GM19455 (cell line): ENCODE data around the gene POC1A.

Source experiments
- ATAC-seq: cut with Tn5 transposase; IDR thresholded peaks from one replicate; pipeline ENCODE4 v1.9.1; 2021; ENCODE audit not compliant: unreplicated experiment

POC1A gene

DNA sequence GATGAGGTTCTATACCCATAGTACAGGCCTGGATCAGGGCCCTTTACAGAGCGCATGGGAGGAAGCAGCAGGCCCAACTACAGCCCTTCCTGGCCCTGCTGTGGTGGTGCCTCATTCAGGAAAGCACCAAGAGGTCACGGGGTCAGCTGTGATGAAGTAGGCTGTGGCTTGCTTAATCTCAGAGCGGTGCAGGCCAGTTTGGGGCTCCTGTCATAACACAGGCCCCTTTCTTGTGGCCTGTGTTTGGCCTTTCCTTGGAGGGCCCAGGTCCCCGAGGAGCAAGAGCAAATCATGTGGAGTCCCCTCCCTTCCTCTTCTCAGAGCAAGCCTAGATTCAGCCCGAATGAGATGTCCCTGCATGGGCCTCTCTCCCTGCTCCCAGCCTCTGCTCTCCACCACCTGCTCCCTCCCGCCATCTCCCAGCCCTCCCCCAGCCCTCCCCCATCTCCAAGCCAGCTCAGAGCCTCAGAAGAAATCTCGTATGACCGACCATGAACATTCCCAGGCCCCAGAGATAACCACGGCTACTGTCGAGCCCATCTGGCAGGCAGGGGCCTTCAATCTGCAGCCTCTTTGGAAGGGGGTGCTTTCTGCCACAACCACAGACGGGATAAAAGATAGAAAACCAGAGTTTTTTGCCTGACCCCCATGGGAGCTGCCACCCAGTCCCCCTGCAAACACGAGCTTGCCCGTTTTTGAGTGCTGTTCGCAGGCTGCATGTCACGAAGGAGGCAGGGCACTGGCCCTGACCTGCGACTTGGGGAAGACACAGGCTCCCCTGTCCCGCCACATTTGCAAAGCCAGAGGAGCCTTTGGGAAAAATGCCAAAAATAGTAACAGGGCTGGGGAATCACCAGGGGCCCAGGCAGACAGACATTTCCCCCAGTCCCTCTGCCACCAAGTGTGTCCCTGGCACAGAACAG lies 65.5 kb downstream of the POC1A start:
- no peak for ATAC-seq

DNA sequence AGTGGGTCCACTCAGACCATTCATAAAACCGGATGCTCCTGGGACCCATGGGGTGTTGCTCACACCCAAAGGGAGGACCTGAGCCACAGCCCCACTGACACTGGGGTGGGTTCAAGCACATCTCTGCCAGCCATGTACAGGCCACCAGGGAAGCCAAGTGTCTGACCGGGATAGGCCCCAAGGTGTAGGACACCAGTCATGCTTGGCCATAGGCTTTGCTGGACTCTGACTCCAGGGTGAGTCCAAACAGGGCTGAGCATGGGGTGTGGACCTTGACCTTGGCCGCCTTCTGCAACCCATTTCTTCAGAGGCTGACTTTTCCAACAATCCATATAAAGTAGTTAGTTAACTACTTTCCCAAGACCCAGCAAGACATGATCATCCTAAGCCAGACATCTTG lies 66.5 kb downstream of the POC1A start:
- ATAC-seq, result no peak

DNA sequence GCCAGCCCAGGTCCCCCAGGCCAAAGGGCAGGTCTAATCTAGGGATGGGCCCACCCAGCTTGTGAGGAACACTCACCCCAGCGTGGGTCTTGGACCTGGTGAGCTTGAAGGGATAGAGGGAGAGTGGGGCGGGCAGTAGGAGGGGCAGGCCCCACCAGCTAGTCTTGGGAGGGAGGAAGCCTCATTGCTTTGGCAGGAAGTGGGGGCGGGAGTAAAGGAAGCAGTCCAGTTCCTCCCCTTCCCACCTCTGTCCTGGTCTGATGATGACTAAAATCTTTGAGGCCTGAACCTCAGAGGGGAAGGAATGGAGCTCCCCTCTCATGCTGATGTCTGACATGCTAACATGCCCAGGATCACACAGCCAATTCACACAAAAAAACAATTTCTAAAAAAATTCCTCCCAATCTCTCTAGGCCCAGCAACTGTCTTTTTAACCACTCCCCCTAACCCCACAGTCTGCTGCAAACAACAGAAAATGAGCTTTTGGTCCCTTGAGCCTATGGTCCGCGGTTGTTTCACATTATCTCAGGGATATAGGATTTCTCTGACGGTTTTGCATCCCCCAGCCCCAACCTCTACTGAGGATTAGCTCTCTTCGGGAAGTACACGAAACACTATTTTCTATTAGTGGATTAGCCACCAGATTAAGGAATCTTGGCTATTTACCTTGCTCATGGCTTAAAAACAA lies 67.1 kb downstream of the POC1A start:
- no peak for ATAC-seq

DNA sequence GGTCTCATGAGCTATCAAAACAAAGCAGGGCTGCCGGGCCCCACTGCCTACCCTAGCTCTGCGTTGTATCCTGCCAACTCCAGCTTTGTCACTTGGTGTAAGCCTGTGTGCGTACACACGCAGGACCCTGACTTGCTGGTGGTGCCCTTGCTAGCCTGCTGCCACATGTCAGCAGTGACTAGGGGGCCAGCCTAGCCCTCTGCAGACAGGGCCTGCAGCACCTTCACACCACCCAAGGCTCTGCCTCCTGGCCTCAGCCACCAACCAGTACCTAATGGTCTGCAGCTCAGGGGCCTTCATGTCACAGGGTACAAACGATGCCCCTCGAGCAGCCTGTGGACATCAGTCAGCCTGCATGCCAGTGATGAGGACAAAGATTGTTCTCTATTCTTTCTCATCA lies 67.8 kb downstream of the POC1A start:
- ATAC-seq, result no peak

DNA sequence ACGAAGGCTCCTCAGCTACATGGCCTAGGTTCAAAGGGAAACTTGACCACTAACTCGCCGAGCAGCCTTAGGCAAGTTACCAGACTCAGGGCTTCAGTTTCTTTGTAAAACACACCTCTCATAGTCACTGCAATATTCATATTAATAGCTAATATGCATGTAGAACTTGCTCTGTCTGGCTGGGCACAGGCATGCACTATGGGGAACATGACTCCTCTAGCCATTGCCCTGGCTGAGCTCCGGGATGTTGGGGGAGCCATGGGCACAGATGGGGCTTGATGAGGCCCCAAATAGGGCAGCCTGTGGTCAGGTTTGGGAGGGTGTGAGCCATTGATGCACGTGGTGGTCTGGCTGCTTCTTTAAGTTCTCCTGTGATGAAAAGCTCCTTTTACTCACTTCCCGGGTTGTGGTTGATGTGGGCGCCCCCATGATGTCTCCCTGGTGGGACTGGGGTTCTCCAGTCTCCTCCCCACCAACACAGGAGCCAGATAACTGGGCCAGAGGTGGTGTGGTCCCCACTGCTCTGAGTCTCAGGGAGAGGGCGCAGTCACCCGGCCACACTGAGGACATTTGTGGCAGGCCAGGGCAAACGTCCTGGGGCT lies 68.4 kb downstream of the POC1A start:
- no peak for ATAC-seq

DNA sequence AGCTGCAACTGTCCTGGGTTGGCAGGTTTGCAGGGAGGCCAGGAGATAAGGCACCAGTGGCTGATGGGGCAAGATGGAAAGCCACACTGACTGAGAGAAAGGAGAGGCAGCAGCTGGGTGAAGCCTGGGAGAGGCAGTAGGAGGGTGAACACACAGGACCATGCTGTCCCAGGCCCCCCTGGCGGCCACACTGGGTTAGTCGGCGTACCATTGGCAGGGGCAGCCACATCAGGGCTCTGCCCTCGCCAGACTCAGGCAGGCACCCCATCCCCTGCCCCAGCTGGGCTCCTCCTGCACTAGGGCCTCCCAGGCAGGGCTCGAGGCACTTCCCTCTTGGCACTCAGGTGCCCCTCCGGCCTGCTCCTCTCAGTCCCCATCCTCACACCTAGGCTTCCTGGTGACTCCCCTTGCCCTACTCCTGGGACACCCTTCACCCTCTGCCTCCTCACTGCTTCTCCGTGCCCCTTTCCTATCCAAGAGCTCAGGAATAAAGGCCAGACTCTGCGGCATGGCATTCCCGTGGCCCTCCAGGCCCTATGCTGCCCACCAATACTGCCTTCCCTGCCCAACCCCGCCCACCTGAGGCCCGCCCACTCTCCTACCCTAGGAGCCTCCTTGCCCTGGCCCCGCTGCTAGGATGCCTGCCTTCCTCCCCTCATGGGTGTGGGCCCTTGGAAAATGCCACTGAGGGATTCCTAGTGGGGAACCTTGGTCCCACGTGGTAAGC lies 69.1 kb downstream of the POC1A start:
- ATAC-seq, result no peak

DNA sequence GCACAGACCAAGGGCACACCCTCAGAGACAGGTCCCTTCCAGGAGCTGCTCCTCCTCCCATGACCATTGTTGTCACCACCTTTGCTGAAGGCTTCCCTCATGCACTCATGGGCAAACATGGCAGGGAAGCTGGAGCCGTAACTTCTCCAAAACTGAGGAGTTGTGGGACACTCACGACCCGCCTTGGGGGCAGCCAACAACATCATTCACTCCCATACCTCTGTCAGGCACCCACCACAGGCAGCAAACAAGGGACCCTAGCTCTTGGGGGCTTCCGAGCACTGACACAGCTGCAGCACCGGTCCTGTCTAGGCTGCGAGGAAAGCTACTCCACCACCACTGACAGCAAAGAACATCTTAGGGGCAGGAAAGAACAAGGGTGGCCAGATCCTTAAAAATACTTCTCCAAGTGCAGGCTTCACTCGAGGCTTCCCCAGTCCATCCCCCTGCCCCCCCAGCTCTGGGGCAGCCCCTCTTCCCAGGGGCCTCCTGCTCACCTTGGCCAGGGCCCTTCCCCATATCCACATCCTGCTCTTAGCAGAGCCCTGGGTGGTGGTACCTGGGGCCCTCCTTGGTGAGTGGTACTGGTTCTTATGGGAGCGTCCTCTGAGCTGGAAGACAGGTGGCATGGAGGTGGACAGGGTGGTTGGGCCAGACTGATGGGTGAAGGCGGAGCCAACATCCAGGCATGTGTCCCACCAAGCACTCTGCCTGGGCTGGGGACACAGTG lies 69.8 kb downstream of the POC1A start:
- ATAC-seq, result no peak

DNA sequence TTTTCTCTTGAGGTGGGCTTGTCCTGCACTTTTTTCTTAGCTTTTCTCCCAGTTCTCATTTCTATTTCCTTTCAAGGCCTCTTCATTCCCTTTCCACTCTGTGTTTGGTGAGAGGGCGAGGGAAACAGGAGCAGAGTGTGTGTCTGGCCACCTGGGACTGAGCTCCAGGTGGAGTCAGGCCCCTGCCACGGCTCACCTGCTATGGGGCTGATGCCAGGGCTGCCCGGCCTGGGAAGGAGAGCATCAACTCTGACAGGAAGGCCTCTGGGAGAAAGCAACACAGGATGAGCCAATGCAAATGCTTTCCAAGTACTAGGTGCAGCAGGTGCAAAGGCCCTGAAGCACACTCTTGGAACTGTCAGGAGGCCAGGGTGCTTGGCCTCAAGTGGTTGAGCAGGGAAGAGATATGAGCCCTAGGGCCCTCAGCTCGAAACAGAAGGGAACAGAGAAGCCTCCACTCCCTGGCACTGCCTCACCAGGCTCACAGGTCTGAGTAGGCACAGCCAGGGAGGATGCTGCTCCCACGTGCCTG lies 70.6 kb downstream of the POC1A start:
- ATAC-seq, result no peak

DNA sequence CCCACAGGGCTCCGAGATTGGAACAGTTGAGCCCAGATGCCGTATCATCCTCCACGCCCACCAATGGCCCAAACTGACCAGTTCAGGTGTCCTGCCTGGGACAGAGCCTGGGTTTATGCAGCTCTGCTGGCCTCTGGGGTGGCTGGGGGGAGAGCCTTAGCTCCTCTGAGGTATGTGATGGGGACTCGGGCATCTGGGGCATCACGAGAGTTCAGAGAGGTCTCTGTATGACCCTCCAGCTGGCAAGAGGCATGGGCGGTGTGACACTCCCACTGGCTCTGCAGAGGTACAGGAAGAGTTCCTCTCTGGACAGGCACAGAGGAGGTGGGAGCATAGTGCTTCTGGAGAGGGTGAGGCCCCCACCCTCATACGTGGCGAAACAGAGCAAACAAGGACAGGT lies 71.3 kb downstream of the POC1A start:
- no peak for ATAC-seq

DNA sequence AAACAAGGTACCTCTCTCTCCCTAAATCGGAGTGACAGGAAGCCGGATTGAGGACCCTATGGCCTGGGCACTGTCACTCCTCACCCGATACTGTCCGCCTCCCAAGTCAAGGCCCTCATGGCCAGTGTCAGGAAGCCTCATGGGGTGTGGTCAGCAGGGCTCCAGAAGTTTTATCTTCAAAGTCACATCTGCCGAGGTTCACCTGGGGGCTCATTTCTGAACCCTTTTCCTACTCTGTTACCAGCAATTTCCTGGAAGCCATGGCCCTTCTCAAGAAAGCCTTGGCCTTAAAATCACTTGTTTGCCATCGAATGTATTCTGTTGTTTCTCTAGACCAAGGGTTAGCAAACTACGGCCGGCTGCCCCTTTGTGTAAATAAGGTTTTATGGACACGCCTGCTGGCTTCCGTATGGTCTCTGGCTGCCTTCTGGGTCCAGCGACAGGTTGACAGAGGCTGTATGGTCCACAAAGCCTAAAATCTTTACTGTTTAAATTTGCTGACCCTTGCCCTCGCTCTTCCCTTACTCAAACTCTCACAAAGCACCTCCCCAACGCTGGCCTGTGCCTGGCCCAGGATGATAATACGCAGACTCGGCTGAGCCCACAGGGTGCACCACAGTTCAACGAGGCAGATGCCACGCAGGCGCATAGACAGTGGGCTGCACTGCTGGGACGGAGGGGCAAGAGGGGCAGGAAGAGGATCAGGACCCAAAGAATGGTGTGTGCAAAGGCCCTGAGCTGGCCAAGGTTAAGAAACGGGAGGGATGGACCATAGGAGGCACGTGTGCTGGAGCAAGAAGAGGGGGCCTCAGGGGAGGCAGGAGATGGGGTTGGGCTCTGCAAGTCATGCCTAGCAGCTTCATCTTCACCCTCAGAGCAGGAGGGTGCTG lies 73.1 kb downstream of the POC1A start:
- ATAC-seq, result no peak

DNA sequence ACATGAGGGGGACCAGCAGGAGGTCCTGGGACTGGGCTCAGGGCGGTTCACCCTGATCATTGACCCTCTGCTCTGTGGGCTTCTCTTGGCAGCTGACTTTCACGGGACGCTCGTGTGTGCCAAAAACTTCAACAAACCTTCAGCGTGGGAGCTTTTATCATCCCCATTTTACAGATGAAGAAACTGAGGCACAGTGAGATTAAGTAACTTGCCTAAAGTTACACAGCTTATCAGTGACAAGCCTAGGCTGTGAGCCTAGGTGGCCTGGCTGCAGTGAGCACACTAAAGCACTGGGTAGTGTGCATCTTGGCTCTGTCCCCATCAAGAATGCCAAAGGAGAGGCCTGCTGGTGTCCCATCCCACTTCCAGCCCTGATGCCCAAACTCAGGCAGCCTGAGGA lies 74.3 kb downstream of the POC1A start:
- no peak for ATAC-seq

DNA sequence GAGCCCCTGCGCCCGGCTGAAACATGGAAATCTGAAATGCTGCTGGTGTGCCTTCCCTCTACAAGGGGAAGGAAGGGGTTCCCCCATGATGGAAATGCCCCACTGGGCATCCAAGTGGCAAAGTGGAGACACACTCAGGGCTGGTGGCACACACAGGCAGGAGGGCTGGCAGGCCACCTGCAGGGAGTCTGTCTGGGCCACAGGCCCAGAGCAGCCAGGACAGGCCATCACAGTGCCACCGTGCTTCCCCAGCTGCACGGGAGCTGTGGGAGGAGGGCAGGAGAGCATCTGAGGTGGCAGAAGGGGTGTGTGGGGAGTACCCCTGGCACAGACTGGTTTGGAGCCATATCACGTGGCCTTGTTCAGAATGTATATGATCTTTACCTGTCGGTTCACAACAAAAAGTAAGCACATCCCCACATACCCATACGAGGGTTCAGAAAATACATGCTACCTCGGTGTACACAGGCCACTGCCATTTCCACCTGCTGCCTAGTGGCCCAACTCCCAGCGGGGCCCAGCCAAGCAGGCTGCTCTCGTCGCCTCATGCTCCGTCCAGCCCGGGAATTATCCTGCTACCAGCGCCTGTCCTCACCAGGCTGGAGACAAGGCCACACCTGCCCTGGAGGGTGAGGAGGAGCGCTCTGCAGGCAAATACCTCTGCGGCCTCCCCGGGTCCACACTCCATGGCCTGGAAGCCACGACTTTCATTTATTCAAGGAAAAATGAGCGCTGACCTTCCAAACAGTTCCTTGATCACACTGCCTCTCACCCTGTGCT lies 75.3 kb downstream of the POC1A start:
- ATAC-seq, result no peak

DNA sequence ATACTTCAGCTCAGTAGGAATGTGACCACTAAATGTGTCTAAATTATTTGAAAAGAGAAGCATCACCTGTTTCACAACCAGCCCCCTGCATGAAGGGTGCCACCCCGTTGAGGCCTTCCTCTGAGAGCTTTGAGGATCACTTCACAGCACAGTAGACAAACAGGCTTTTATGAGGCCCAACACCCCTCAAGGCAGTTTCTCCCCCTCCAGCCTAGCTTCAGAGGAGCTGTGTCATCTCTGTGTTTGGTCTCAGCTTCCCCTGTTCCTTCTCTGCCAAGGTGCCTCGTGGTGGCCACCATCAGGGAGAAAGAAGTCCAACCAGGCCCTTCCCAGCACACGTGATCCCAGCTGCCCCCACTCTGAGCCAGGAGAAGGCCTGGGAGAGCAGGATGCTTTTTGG lies 76.3 kb downstream of the POC1A start:
- no peak for ATAC-seq

DNA sequence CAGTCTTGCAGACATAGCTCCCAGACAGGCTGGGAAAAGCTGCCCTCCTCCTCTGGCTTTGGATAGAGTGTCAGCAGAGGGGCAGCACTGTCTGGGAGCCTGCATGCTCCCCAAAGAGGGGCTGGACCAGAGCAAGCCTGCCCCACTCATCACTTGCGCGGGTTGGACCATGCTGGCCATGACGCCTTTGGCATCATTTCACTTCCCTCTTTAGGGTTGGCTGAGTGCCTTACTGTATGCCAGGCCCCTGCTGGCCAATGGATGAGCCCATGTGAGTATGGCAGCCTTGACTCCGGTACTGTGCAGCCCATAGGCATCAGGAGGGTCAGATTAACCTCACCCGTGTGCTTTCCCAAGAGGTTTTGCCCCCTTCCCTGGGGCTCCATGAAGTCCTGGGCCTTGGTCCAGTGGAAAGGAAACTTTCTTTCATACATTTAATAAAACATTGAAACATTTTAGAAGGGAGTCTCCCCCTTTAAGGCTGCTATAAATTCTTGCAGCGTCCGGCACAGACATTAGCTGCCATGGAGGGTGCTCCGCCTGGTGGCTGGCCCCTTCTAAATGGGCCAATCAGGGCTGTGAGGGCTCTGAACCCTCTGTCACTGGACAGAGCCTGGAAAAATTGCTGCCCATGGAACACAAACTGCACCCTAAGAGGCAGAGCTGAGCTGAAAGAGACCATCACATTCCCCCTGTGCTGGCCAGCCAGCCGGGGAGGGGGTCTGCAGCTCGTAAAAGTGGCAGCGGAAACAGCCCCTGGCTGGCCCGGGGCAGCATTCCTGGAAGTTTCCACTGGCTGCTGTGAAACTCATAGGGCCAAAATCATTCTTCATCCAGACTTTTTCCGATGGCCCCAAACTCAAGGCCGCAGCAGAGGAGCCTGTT lies 77.1 kb downstream of the POC1A start:
- no peak for ATAC-seq

DNA sequence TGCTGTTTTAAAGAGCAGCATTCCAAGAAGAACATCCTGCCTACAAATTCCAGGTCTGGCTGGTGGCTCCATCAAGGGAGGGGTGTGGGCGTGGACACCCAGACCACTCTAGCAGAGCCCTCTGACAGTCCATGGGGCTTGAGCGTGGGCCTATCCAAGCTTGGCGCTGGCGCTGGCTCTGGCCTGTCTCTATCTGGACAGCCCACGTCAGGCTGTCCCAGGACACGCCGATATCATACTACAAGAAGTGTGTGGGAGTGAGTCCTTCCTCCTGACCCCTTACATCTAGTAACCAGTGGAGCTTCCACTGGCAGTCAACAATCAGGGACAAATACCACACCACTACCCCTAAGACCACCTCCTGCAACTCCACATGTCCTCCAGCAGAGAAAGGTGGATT lies 80.7 kb downstream of the POC1A start:
- no peak for ATAC-seq

DNA sequence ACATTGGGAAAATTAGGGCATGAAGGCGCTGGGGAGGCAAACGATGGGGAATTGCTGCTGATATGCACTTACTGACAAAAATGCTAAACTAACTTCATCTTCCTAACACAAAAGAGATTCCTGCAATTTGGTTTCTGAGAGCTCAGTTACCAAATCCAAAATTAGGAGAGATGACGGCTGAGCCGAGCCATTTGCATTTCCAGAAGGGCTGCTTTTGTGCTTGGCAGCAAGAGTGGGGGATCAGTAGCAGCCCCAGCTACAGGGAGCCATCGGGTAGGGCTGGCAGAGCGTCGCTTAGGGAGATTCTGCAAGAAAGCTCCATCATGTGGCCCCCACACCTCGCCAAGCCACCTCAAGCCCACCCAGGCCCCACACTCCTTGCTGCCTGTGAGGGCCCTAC lies 81.8 kb downstream of the POC1A start:
- ATAC-seq, result no peak

DNA sequence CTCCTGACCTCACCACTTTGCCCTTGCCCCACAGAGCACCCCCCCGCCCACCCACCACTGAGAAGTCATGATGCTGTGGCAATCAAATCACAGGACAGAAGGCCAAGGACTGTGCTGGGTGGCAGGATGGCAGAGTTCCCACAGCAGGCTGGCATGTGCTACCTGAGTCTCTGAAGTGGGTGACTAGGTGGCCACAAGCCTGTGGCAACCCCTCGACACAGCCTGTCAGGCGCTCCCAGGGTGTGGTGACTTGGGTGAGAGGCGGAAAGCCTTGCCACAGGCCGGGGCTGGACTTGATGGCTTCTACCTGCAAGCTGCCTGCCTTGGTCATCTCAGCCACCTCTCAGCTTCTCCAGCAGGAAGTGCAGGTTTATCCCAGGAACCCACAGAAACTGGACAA lies 82.2 kb downstream of the POC1A start:
- ATAC-seq, result no peak
